ENCODE data around the gene C9orf43.

DNA sequence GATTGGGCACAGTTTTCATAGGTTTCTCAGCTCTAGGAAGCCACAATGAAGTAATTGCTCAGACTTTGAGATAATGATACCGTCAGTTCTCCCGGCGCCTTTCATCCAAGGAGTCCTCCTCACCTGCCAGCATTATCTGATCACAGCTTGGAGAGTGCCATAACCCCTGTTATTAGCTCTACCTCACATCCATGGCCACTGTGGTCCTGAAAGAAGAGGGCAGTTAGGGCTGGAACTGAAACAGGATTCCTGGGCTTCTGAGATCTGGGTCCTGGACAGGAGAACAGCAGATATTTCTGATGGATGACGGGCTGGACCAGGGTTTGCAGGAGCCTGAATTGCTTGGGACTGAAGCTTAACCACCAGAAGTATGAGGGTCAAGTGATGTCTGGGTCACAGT lies 66.5 kb downstream of the C9orf43 start:
- TF ChIP-seq, protein P1, sequence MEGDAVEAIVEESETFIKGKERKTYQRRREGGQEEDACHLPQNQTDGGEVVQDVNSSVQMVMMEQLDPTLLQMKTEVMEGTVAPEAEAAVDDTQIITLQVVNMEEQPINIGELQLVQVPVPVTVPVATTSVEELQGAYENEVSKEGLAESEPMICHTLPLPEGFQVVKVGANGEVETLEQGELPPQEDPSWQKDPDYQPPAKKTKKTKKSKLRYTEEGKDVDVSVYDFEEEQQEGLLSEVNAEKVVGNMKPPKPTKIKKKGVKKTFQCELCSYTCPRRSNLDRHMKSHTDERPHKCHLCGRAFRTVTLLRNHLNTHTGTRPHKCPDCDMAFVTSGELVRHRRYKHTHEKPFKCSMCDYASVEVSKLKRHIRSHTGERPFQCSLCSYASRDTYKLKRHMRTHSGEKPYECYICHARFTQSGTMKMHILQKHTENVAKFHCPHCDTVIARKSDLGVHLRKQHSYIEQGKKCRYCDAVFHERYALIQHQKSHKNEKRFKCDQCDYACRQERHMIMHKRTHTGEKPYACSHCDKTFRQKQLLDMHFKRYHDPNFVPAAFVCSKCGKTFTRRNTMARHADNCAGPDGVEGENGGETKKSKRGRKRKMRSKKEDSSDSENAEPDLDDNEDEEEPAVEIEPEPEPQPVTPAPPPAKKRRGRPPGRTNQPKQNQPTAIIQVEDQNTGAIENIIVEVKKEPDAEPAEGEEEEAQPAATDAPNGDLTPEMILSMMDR (IDR thresholded peaks at IDR 0.05; ENCODE audit: extremely low read depth in 1 of 2, insufficient read depth in 1 of 2, low read depth in 1 of 2, low read length in 2 of 2), result no peak
- no peak for TF ChIP-seq EZH2 (IDR thresholded peaks at IDR 0.05; ENCODE audit: borderline replicate concordance, low read depth, low read length, severe bottlenecking)
- TF ChIP-seq POLR2A (IDR thresholded peaks at IDR 0.05; ENCODE audit: low read depth, low read length), result no peak
- TF ChIP-seq POLR2AphosphoS5 (IDR thresholded peaks at IDR 0.05; ENCODE audit: insufficient read depth, low read depth, low read length), result no peak
- TF ChIP-seq FOS (IDR thresholded peaks at IDR 0.05; ENCODE audit: borderline replicate concordance, insufficient read depth, low read length), result no peak
- no peak for TF ChIP-seq MYC (IDR thresholded peaks at IDR 0.05; ENCODE audit: low read depth, low read length)
- TF ChIP-seq JUN (IDR thresholded peaks at IDR 0.05; ENCODE audit: borderline replicate concordance, insufficient read depth, insufficient read length, low read depth), result no peak
- no peak for TF ChIP-seq GATA2 (IDR thresholded peaks at IDR 0.05; ENCODE audit: insufficient read depth, insufficient read length, low read depth, low read length)
